Endodermal cell (in vitro differentiated cells): ENCODE data around the gene CISD1. TPM values are rescaled to one million over a fixed set of nuclear protein-coding genes. Genes with fewer than 3 reads are reported as not detected.

ENCODE experiments used
- DNase-seq: peaks from one replicate; pipeline ENCODE4 v3.0.0-alpha.2; 2017
- H3K27ac ChIP-seq: 2 replicates; pipeline ENCODE4 v1.5.1; 2013; ENCODE audit warnings: mild to moderate bottlenecking, low read depth, low read length, moderate library complexity
- H3K27me3 ChIP-seq: 2 replicates; pipeline ENCODE4 v1.6.1; 2013; ENCODE audit warnings: mild to moderate bottlenecking, low read length, moderate library complexity; ENCODE audit not compliant: insufficient read depth, control insufficient read depth, poor library complexity, severe bottlenecking
- H3K36me3 ChIP-seq: 2 replicates; pipeline ENCODE4 v1.7.0; 2013; ENCODE audit warnings: mild to moderate bottlenecking, low read length, moderate library complexity; ENCODE audit not compliant: control insufficient read depth, insufficient read depth
- H3K4me1 ChIP-seq: one replicate; pipeline ENCODE4 v1.7.0; 2013; ENCODE audit warnings: low read length; ENCODE audit not compliant: control insufficient read depth, insufficient read depth
- H3K4me3 ChIP-seq: 2 replicates; pipeline ENCODE4 v1.5.1; 2013; ENCODE audit warnings: mild to moderate bottlenecking, low read length, moderate library complexity
- H3K9ac ChIP-seq: 2 replicates; pipeline ENCODE4 v1.6.1; 2013; ENCODE audit warnings: mild to moderate bottlenecking, low read length, moderate library complexity; ENCODE audit not compliant: poor library complexity, severe bottlenecking; ENCODE audit errors: extremely low read depth
- H3K9me3 ChIP-seq: 2 replicates; pipeline ENCODE4 v1.6.1; 2013; ENCODE audit warnings: mild to moderate bottlenecking, low read length, moderate library complexity; ENCODE audit not compliant: control insufficient read depth
- H3K27ac Mint-ChIP-seq: 2 replicates; pipeline ENCODE4 v1.8.0; 2020; ENCODE audit warnings: mixed read lengths
- H3K27me3 Mint-ChIP-seq: 2 replicates; pipeline ENCODE4 v1.8.0; 2021; ENCODE audit warnings: mild to moderate bottlenecking, mixed read lengths; ENCODE audit not compliant: insufficient read depth
- H3K36me3 Mint-ChIP-seq: 2 replicates; pipeline ENCODE4 v1.8.0; 2020; ENCODE audit warnings: low read depth, mixed read lengths
- H3K4me1 Mint-ChIP-seq: 2 replicates; pipeline ENCODE4 v1.8.0; 2020; ENCODE audit warnings: mixed read lengths
- H3K4me3 Mint-ChIP-seq: 2 replicates; pipeline ENCODE4 v1.8.0; 2020; ENCODE audit warnings: mild to moderate bottlenecking, moderate library complexity, mixed read lengths
- H3K9me3 Mint-ChIP-seq: 2 replicates; pipeline ENCODE4 v1.8.0; 2020; ENCODE audit warnings: mild to moderate bottlenecking, mixed read lengths
- CTCF ChIP-seq: fragments of 200-600 bp; sonication (generic); conservative IDR thresholded peaks from 2 replicates; pipeline ENCODE4 v1.5.0; 2021; ENCODE audit warnings: antibody characterized with exemption, mild to moderate bottlenecking
- WGBS, 2 experiments: methylation state at CpG; one replicate each; pipeline versions ENCODE4 v1.1.5 to v1.1.7; 2013; ENCODE audit warnings: missing lambda C conversion rate in 2 of 2, mixed read lengths in 1 of 2; ENCODE audit not compliant: insufficient coverage in 1 of 2, insufficient read length in 1 of 2; 5-methylcytosine and 5-hydroxymethylcytosine counted together
- total RNA-seq, 2 donors: library from RNA; stranded (reverse); fragmentation: NEBNext Ultra II Directional in 1 of 2; extraction: Animal tissue kit (Norgen Biotek cat#: 25700) in 1 of 2; gene quantifications; 2 replicates in 1 of 2; 3 replicates in 1 of 2; pipeline ENCODE4 v1.2.1, GENCODE V29; 2021

The CISD1 gene
- total RNA-seq, 2 donors from 2014 or later = 33.9 to 39.0 TPM

GRCh38 chr10:58302254-58302653 lies 33.3 kb downstream of the CISD1 start:
- WGBS, 2 experiments = 88% methylated on average over 2 of the region's 2 CpGs; no CpG with 5 or more reads in 1 of the 2 experiments
- no peak overlapping the region for H3K27ac Mint-ChIP-seq

GRCh38 chr10:58304099-58304633 lies 35.2 kb downstream of the CISD1 start:
- H3K36me3 ChIP-seq = no peaks in the 10 kb centered on the region
- no peaks in the 10 kb centered on the region for H3K9me3 ChIP-seq
- no peak overlapping the region for H3K4me3 Mint-ChIP-seq
- H3K27ac Mint-ChIP-seq = no peak overlapping the region
- H3K27me3 Mint-ChIP-seq = peaks cover 4% of the 10 kb centered on the region
- H3K4me1 Mint-ChIP-seq = peaks cover 10% of the 10 kb centered on the region
- no peak overlapping the region for H3K9ac ChIP-seq
- H3K4me1 ChIP-seq = no peaks in the 10 kb centered on the region
- no peaks in the 10 kb centered on the region for H3K36me3 Mint-ChIP-seq
- no peak overlapping the region for H3K4me3 ChIP-seq
- TF ChIP-seq CTCF = no peak
- no peaks in the 10 kb centered on the region for H3K27me3 ChIP-seq
- no peak overlapping the region for H3K27ac ChIP-seq
- H3K9me3 Mint-ChIP-seq = no peaks in the 10 kb centered on the region
- WGBS, 2 experiments = 85 to 100% methylated on average over 1 to 3 of the region's 3 CpGs
- DNase-seq = no peak

More at GRCh38 chr10:58302254-58302653, 33.3 kb downstream of the CISD1 start:
- H3K27me3 ChIP-seq = no peaks in the 10 kb centered on the region
- Mint-ChIP-seq H3K27me3 (peaks cover 4% of the 10 kb centered on the region), H3K4me1 (peaks cover 10% of the 10 kb centered on the region), H3K36me3 (no peaks in the 10 kb centered on the region), H3K9me3 (peaks cover 2% of the 10 kb centered on the region), H3K4me3 (no peak overlapping the region)
- no peak for DNase-seq
- H3K27ac ChIP-seq = no peak overlapping the region
- no peaks in the 10 kb centered on the region for H3K4me1 ChIP-seq
- no peak overlapping the region for H3K4me3 ChIP-seq
- no peak overlapping the region for H3K9ac ChIP-seq
- no peak for TF ChIP-seq CTCF
- no peaks in the 10 kb centered on the region for H3K9me3 ChIP-seq
- no peaks in the 10 kb centered on the region for H3K36me3 ChIP-seq

DNA sequence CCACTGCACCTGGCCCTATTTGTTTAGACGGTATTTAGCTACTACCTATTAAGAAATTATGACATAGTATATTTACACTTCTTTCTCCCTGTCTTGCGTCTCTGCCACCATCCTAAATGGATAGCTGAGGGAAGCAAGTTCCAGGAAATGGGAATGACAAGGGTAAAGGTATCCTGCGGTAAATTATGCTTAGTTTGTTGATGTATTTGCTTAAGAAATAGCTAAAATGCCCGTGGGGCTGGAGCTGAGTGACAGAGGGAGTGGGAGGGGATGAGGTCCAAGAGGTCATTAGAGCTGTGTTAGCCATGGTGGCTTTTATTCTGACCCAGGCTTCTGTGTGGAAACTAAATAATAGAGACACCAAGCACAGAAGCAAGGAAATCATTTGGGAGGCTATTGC lies 36.9 kb downstream of the CISD1 start:
- Histone ChIP-seq H3K27ac (no peak overlapping the region), H3K36me3 (no peaks in the 10 kb centered on the region), H3K9me3 (no peaks in the 10 kb centered on the region), H3K4me1 (no peaks in the 10 kb centered on the region), H3K9ac (no peak overlapping the region), H3K27me3 (no peaks in the 10 kb centered on the region), H3K4me3 (no peak overlapping the region)
- Mint-ChIP-seq H3K27ac (no peak overlapping the region), H3K4me1 (peaks cover 5% of the 10 kb centered on the region), H3K27me3 (peaks cover 3% of the 10 kb centered on the region), H3K9me3 (no peaks in the 10 kb centered on the region), H3K4me3 (no peak overlapping the region), H3K36me3 (no peaks in the 10 kb centered on the region)
- no peak for TF ChIP-seq CTCF
- no peak for DNase-seq
- WGBS, 2 experiments = 65 to 76% methylated on average over 2 to 4 of the region's 4 CpGs
